ENCODE data around the gene PNN.

The PNN gene

DNA sequence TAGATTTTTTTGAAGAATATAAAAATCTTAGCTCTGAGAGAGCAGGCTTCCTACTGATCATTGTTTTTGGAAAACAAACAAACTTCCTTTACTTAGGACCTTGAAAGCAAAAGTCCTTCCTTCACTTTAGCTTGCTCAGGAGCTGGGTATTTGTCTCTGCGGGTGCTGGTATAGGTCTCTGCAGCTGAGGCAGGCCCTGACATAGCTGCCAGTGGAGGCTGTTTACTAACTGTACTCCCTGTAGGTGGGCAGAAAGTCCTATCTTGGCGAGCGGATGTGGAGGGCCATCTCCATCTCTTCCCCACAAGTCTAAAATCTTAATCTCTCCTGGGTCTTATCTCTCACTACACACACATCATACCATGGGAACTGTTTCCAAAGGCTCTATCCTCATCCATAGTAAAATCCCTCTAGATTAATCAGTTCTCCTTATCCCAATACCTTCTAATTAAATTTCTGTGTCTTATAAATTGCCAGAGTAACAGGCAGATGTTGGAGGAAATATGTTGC is 54.6 kb downstream of the PNN start:
- no peak for DNase-seq (ENCODE audit: low spot score)

DNA sequence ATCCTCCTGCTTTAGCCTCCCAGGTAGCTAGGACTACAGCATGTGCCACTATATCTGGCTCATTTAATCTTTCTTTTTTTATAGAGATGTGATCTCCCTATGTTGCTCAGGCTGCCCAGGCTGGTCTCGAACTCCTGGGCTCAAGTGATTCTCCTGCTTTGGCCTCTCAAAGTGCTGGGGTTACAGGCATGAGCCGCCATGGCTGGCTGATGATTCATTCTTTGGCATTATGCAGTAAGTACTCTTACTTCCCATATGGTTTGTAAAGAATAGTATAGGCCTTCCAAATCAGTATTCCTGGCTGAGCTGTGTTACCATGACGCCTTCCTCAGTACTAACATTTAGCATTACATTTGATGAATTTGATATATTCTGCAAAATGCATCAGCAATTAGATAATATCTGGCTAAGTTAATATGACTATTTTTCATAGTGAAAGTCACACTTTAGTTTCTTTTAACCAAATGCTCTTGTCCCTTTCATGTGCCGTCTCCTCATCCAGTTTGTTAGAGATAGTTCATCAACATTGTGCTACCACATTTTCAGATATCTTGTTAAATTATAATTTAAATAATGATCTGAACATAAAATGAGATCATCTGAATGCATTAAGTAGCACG is 55.5 kb downstream of the PNN start:
- DNase-seq (ENCODE audit: low spot score), result peak; percentile 56

DNA sequence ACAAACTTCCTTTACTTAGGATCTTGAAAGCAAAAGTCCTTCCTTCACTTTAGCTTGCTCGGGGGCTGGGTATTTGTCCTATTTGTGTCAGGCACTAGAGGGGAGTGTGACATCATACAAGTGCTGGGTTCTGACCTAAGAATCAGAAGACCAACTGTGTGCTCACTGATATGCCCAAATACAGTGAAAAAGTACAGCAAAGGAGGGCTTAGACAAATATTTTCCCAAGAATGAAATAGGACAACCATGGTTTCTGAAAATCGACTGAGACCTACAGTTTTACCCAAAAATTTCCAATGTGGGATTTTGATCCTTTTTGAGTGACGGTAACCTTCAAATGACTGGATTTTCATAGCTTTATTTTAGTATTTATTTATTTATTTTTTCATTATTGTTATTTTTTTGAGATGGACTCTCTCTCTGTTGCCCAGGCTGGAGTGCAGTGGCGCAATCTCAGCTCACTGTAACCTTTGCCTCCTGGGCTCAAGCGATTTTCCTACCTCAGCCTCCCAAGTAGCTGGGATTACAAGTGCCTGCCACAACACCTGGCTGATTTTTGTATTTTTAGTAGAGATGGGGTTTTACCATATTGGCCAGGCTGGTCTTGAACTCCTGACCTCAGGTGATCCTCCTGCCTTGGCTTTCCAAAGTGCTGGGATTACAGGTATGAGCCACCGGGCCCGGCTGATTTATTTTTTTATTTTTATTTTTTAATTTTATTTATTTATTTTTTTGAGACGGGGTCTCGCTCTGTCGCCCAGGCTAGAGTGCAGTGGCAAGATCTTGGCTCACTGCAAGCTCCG is 56.9 kb downstream of the PNN start:
- DNase-seq (ENCODE audit: low spot score), result peak; percentile 77
